CD4-positive, alpha-beta T cell treated with Interleukin-6 for 4 hours (primary cell): Measurements from ENCODE around the gene CHTF8.
"Not testable (repeated sequence)": the region's sequence is repeated elsewhere in the genome, so short reads cannot be mapped to it uniquely, and the experiment has no call there.

Source experiments
- DNase-seq: peaks from one replicate; pipeline ENCODE4 v3.0.0-alpha.2; 2020; ENCODE audit warnings: mixed read lengths

The CHTF8 gene

DNA sequence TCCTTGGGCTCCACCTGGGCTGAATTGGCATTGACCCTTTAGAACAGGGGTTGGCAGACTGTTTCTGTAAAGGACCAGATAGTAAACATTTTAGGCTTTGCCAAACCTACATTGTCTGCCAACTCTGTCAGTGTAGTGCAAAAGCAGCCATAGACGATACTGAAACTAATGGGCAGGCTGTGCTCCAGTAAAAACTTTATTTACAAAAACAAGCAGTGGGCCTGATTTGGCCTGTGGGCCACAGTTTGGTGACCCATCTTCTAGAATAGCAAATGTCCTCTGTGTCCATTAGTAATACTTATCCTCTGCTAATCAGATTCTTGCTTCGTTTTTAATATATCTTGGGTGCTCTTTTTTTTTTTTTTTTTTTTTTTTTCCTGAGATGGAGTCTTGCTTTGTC lies 6.2 kb upstream of the CHTF8 start:
- no peak for DNase-seq

DNA sequence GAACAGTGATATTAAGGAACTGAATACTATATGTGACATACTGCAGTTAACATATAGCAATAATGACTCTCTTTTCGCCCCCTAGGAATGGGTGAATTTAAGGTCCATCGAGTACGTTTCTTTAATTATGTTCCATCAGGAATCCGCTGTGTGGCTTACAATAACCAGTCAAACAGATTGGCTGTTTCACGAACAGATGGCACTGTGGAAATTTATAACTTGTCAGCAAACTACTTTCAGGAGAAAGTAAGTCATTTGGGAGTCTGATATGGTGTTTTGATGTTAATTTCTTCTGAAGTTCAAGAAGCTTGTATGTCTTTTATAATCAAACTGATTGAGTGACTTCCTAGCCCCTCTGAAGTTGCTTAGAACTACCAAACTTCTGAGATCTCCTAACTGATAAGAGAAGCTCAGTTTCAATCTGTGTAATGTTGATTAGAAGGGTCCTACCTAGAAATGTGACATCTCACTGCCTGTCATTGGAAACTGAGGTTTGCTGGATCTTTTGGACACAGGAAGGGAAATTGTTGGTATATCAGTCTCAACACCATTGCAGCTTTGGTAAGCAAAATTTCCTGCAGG lies 1.1 kb upstream of the CHTF8 start:
- DNase-seq, result no peak

DNA sequence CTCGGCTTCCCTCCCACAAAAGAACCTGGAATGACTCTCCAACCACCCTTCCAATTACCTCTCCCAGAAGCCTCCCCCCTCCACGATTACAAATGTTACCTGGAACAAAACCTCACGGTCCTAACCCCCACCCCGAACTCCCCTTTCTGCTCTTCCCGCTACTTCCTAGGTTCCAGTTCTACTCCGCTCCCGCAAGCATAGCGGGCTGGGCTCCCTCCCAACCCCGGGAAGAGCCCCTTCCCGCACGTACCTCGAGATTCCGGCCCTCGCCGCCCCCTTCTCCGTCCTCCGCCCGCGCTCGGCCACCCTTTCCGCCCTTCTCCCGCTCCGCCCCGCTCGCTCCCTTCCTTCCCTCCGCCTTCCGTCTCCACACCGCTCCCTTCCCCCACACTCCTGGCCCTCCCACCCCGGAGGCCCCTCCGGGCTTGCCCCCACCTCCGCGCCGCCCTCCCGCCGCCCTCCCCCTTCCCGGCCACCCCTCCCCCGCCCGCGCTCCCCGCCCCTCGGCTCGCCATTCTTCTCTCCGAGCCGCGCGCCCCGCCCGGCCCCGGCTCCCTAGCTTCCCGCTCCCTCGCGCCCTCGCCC lies 457 bp downstream of the CHTF8 start:
- peak; percentile 81 for DNase-seq

DNA sequence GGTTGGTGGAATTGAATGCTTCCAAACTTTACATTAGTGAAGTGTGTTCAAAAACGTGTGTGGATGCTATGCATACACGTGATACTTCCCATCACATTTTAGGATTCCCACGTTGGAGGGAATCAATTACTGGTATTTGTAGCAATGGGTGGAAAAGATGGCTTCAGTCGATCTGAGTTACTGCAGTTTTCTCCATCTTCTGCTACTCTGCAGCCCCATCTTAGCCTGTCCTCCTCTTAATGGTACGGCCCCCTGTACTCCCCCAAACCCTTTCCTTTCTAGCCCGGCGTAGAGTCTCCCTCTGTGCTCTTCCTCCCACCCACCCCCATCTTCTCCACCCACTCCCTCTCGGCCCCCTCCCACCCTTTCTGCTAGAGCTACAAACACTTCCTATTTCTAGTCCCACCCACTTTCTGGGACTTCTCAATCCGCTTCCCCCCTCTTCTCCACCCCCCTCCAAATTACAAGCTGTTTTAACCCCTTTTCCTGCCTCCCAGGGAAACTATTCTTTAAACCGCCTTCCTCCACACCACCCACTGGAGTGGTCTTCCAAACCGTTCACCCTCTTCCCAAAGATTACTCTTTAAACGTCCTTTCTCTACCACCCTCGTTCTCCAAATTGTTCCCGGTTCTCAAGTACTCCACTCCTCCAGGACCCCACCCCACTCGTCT lies 1.1 kb downstream of the CHTF8 start:
- peak; percentile 28 for DNase-seq

DNA sequence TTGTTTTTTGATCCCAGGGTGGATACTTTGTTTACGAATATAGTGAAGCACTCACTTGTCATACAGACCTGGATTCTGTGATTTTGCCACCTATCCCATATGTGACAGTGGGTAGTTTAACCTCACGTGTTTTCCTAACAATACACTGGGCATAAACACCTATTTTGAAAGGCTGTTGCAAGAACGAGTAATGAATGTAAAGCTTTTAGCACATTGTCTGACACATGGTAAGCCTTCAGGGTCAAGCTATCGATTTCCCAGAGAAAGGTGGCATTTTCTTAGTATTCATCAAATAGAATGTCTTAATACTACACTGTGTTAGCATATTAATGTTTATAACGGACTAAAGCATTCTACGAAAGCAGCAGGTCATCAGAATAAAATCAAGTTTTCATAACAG lies 1.9 kb downstream of the CHTF8 start:
- DNase-seq, result no peak

DNA sequence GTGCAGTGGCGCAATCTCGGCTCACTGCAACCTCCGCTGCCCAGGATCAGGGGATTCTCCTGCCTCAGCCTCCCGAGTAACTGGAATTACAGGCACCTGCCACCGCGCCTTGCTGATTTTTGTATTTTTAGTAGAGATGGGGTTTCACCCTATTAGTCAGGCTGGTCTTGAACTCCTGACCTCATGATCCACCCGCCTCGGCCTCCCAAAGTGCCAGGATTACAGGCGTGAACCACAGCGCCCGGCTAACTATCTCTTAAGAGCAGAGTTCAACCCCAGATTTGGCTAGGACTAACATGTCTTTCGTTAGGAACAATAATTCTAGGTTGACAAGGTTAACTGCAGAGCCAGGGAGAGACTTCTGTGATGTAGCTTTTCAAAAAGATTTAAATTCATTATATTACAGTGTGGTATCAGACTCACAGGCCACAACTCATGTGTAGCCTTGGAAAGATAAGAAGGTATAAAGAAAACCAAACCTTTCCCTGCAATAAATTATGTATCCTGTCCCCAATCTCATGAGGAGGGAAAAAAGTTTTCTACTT lies 4.3 kb downstream of the CHTF8 start:
- DNase-seq, result no peak

DNA sequence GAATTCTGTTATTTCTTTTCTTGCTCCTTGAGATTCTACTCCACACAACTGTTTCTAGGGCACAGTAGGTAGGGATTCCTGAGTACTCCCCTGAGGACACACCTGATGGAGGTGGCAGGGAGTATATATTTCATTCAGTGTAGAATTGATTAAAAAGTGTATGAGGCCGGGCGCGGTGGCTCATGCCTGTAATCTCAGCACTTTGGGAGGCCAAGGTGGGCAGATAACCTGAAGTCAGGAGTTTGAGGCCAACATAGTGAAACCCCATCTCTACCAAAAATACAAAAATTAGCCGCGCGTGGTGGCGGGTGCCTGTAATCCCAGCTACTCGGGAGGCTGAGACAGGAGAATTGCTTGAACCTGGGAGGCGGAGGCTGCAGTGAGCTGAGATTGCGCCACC lies 5.6 kb downstream of the CHTF8 start:
- not testable (repeated sequence) for DNase-seq

DNA sequence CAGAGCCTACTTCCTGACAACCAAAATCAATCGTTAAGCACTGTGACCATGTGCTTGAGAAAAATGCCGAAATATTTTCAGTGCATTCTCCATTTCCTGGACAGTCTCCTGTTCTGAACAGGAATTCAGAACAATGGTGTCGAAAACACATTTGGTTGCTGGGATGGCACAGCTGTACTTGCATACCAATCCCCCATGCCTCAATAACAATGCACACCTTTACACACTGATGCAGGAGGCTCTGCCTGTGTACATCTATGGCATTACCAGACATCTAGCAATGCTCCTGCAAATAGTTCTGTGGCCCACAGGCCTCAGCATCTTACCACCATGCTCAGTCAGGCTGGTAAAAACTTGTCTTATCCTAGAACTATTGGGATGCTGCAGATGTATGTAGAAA lies 6.2 kb downstream of the CHTF8 start:
- DNase-seq, result no peak

DNA sequence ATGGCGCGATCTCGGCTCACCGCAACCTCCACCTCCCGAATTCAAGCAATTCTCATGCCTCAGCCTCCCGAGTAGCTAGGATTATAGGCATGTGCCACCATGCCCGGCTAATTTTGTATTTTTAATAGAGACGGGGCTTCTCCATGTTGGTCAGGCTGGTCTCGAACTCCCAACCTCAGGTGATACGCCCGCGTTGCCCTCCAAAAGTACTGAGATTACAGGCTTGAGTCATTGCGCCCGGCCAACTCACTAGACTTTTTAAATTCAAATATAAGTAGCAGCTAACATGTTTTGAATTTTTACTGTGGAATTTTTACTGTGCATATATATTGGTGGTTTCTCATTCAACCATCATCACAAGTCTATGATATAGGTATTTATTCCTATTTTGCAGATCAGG lies 7.4 kb downstream of the CHTF8 start:
- DNase-seq, result not testable (repeated sequence)

DNA sequence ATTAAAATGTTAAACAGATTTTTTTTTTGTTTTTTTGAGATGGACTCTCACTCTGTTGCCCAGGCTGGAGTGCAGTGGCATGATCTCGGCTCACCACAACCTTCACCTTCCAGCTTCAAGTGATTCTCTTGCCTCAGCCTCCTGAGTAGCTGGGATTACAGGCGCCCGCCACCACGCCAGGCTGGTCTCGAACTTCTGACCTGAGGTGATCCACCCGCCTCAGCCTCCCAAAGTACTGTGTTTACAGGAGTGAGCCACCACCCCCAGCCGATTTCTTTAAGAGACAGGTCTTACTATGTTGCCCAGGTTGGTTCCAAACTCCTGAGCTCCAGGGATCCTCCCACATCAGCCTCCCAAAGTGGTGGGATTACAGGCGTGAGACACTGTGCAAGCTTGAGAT lies 8.0 kb downstream of the CHTF8 start:
- DNase-seq, result not testable (repeated sequence)

DNA sequence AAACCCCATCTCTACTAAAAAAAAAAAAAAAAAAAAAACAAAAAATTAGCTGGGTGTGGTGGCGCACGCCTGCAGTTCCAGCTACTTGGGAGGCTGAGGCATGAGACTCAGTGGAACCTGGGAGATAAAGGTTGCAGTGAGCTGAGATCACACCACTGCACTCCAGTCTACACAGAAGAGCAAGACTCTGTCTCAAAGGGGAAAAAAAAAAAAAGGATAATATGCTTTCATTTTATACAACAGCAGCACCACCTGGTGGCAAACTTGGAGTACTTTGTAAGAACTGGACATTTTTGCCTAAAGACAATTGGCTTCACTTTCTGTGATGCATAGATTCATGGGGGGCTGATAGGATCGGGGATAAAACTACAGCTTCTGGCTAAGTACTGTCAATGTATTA lies 8.5 kb downstream of the CHTF8 start:
- DNase-seq, result peak; percentile 76

DNA sequence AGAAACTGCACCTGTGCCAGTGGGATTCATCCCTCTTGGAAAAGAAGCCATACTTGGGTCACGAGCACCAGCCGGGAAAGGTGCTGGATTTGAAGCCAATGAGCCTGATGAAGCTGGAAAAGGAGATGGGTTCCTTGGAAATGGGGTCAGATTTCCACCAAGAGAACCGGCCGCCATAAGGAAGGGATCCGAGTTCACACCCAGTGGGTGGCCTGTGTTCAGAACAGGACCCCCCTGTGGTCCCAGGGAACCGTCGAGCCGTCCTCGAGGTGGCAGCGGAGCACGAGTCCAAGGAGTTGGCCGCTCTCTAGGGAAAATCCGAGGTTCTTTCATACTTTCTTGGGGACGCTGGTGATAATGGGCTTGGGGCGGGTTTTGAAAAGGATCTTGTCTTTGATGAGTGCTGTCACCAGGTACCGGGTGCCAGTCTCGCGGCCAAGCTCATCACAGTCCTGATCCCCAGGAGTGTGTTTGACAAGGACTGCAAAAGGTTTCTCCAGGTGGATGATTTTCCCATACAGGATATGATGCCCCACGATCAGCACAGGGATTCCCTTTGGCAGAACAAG lies 12.2 kb downstream of the CHTF8 start:
- DNase-seq, result no peak

DNA sequence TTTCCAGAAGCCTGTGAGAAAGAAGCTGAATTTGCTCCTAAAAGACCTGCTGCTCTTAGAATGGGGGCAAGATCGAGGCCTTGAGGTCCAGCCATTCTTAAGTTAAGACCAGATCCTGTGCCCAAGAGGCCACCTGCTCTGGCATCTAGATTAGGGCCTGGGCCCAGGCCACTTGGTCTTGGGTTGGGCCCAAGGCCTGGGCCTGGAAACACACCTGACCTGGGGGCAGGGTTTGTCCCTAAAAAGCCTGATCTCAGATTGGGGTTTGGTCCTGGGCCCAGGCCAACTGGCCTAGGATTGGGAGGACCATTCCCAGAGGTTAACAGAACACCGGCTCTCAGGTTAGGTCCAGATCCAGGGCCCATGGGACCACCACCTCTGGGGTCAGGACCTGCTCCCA lies 12.9 kb downstream of the CHTF8 start:
- DNase-seq, result no peak

DNA sequence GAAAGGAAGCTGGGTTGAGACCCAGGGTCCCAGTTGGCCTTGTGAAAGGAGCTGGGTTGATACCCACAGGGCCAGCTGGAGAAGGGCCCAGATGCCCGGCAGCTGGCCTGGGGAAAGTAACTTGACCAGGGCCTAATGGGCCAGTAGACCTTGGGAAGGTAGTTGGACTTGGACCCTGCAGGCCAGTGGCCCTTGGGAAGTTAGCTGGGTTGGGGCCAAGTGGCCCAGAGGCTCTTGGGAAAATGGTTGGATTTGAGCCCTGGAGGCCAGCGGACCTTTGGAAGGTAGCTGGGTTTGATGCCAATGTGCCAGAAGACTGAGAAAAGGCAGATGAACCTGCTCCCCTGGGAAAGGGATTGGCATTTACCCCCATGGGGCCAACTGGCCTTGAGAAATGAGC lies 13.4 kb downstream of the CHTF8 start:
- no peak for DNase-seq

DNA sequence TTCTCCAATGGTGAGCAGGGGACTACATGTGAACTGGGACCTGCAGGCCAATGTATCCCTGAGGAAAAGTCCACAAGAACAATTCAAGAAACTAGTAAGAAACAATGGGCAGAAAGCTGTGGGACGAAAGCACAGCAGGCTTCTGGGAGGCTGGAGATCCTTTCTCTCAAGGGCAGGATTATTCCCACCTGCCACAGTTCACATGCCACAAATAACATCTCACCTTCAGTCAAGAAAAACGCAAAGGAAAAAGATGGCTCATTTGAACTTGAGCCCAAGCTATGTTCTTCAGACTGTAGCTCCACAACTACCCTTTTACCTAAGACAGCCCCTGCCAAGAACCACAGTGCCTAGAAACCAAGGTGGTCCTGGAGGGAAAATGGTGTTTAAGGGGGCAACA lies 13.9 kb downstream of the CHTF8 start:
- DNase-seq, result no peak

DNA sequence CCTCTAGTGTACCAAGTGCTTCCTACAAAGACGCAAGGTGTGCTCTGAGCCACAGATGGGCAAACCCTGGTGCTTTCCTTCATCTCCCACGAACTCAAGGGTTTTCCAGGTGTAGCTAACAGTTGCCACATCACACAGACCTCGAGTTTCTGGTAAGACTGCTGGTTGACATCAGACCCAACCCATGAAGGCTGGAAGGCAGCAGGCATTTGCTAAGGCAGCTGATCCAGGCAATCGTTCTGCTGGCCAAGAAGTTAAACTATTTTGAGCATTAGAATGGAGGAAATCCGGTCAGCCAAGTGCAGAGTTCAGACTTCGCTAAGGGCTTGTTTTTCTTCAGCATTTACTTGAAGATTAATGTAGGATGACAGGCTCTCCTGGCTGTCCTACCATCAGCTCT lies 15.5 kb downstream of the CHTF8 start:
- DNase-seq, result no peak

DNA sequence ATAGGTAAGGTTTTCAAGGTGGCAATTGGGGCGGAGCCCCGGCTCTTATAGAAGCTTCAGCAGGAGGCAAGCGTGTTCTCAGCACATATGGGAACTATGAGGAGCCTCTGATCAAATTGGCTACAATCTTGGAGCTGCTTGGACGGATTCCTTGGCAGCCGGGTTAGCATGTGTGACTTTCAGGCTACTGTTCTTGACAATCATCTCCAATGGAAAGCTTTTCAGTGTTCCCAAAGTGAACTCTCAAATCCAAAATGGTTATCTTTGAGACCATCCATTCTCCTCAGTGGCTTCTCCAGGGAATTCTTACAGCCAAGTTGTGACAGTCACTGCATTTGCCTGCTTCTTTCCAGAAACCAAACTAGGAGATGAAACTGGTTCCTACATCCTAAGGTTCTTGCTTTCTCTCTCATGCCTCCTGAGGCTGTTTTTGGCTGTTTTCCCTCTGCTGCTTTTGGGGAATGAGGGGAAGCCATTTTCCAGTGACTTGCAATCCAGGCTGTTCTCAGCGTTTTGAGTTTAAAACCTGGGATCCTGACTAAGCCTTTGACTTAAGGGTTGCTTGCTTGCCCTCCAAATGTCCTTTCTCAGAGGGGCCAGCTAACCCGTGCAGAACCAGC lies 16.0 kb downstream of the CHTF8 start:
- DNase-seq, result no peak

DNA sequence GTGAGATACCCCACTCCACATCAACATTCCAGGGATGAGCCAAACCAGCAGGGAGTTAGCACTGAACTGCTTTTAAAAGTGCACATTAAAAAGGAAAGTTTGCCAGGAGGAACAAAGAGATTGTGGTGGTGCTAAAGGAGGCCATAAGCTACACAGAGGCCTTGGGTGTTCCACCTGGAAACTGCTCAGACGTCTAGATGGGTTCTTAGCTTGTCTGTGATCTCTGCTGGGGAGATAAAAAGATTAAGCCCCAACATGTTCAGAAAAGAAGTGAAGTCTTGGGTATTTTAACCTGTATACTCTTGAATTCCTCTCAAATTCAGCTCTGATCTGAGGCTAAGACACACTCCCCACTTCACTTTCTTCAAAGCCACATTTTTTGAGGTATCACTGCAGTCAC lies 16.6 kb downstream of the CHTF8 start:
- DNase-seq, result no peak

DNA sequence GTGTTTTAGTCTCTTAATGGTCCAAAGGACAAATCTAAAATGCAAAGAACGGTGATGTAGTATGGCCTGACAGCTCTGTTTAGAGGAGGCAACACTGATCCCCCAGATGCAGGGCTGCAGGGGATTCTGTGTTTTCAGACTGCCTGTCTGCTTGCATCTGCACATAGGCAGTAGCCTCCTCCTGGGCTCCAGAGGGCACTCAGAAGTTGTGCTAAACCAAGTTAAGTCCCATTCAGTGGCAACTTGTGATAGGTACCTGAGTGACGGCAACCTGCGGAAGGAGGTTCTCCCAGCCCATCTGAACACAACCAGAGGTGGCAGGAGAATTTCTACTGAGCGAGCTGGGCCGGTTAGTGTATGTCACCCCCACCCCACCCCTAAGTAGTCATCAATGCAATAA lies 17.0 kb downstream of the CHTF8 start:
- no peak for DNase-seq

DNA sequence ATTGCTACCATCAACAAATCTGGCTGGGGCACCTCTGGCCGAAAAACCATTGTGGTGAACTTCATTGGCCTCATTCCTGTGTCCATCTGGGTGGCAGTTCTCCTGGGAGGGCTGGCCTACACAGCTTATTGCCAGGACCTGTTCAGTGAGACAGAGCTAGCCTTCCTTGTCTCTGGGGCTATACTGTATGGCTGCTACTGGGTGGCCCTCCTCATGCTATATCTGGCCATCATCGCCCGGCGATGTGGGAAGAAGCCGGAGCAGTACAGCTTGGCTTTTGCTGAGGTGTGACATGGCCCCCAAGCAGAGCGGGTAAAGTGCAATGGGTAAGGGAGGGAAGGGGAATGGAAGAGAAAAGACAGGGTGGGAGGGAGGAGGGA lies 17.4 kb downstream of the CHTF8 start:
- DNase-seq, result no peak

DNA sequence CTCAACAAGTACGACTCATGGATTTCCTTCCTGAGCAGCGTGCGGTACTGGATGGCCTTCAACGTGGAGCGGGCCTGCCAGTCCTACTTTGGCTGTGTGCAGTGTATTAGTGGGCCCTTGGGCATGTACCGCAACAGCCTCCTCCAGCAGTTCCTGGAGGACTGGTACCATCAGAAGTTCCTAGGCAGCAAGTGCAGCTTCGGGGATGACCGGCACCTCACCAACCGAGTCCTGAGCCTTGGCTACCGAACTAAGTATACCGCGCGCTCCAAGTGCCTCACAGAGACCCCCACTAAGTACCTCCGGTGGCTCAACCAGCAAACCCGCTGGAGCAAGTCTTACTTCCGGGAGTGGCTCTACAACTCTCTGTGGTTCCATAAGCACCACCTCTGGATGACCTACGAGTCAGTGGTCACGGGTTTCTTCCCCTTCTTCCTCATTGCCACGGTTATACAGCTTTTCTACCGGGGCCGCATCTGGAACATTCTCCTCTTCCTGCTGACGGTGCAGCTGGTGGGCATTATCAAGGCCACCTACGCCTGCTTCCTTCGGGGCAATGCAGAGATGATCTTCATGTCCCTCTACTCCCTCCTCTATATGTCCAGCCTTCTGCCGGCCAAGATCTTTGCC lies 17.9 kb downstream of the CHTF8 start:
- DNase-seq, result no peak

DNA sequence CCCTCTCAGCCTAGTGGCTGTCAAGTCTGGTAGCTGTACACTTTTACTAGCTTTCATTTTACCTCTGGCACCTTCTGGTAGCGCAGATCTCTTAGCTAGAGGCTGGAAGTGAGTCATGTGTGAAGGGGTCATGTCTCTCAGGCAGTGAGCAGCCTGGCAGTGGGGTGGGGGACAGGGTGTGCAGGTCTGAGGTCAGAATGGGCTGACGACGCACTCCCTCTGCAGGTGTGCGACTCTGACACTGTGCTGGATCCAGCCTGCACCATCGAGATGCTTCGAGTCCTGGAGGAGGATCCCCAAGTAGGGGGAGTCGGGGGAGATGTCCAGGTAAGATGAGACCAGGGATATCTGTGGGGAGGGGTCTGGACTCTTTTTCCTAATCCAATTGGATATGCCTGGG lies 19.2 kb downstream of the CHTF8 start:
- no peak for DNase-seq
